Pulmonary artery endothelial cell (primary cell): ENCODE data around the gene SHROOM1. TPM values are rescaled to one million over a fixed set of nuclear protein-coding genes. Genes with fewer than 3 reads are reported as not detected.

Experiments
- DNase-seq: peaks from one replicate; pipeline ENCODE4 v3.0.0-alpha.2; 2011; ENCODE audit warnings: low read depth, low spot score
- total RNA-seq: library from RNA; depleted of rRNA; stranded (reverse); fragments of >200 nt; gene quantifications from 2 replicates; pipeline ENCODE4 v1.2.3, GENCODE V29; 2014

The SHROOM1 gene
- total RNA-seq, 1 donor from 2014 or later = 4.6 TPM

GRCh38 chr5:132777209-132778069, 53.0 kb downstream of the SHROOM1 start, which contains the start of gene SEPTIN8:
Gene SEPTIN8, minus strand, starts transcription at chr5:132777239. Its CDS starts 102 bp downstream, at chr5:132777137.
- no peak for DNase-seq

DNA sequence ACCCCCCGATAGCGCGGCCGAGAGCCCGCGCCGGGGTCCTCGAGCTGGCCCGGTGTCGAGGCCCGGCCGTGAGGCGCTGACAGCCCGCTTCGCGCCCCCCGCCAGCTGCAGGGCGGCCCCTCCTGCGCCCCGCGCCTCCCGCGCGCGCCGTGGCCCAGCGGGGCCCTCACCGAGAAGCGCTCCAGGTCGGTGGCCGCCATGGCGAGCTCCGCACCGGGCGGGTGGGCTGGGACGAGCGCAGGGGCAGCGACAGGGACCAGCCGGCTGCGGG, 53.6 kb downstream of the SHROOM1 start:
- no peak for DNase-seq

- no peak for DNase-seq
Measured at GRCh38 chr5:132776131-132776937, 54.1 kb downstream of the SHROOM1 start.

DNA sequence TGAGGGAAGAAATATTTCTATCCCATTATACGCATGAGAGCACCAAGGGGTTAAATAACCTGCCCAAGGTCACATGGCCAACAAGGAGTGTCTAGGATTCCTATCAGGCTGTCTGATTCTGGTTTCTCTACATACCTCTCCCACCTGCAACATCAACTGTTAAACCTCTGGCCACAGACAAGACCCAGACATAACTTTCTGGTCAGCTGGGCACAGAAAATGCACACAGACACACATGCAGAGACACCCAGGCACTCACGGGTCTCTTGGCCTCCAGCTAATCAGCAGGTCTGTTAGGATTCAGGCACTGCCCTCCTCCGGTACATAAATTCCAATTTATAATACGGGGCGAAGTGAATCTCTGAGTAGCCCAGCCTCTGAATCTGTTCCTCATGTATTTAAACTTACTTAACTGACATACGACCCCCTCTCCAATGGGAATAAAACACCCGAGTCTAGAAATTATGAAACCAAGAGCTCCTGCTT, 54.9 kb downstream of the SHROOM1 start:
- DNase-seq = no peak

GRCh38 chr5:132774896-132775295, 55.6 kb downstream of the SHROOM1 start:
- DNase-seq = no peak

DNA sequence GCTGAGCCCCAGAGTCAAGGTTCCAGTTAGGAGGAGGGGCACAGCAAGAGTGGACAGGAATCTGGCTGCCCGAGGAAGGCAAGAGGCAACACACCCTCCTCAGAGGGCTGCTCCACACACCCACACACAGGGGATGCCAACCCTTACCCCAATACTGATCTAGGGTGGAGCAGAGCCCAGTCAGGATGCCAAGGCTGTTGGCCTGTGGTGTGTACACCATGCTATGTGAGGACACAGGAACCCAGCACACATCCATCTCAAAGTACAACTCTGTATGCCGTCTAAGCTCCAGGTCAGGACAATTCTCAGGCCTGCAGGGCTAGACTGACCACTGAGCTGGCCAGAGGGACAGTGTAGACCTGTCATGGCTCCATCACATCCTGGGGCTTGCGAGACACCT, 56.0 kb downstream of the SHROOM1 start:
- DNase-seq = no peak

DNA sequence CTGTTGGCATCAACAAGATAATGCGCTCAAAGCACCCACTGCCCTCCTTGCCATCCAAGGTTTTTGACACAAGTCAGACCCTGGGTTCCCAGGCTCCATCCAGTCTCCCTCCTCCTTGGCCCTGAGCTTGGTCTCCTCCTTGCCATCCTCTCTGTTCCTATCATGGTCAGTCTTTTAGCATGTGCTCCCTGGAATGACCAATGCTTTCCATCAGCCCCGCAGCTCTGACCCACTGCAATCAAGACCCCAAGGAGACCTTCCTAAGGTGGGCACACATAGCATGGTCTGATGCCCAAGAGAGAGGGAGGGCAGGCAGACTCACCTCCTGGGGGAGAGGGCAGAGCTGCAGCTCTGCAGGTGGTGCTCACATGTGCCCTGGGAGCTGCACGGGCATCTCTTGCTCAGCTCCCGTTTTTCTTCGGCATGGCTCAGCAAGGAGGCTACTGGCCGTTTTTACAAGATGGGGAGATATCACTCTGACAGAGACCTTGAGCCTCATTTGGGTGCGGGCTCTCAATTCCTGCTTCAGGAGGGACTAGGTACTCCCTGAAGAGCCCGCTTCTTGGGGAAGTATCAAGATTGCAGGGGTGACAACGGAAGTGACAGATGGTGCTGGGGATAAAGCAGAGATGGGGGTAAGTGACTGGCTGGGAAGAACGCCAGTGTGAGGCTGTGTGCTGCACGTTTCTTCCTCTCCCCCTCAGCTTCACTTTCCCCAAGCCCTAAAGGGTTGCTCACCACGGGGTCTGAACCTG, 56.7 kb downstream of the SHROOM1 start:
- no peak for DNase-seq

DNA sequence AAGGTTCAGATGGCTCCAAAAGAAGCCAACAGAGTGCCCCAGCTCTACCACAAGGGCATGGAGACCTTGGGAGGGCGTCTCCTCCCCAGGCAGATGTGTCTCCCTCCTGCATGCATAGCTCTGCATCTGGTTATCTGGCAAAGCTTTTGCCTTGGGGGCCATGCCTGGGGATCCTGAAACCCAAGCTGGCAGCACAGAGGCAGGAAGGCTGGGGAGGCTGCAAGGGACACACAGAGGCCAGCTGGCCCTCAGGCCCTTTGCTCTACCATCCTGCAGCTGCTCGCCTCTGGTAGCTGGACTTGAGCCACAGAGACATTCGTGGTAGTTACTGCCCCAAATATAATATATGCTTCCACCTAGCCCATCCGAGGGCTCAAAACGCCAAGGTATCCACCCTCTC, 57.3 kb downstream of the SHROOM1 start:
- no peak for DNase-seq

DNA sequence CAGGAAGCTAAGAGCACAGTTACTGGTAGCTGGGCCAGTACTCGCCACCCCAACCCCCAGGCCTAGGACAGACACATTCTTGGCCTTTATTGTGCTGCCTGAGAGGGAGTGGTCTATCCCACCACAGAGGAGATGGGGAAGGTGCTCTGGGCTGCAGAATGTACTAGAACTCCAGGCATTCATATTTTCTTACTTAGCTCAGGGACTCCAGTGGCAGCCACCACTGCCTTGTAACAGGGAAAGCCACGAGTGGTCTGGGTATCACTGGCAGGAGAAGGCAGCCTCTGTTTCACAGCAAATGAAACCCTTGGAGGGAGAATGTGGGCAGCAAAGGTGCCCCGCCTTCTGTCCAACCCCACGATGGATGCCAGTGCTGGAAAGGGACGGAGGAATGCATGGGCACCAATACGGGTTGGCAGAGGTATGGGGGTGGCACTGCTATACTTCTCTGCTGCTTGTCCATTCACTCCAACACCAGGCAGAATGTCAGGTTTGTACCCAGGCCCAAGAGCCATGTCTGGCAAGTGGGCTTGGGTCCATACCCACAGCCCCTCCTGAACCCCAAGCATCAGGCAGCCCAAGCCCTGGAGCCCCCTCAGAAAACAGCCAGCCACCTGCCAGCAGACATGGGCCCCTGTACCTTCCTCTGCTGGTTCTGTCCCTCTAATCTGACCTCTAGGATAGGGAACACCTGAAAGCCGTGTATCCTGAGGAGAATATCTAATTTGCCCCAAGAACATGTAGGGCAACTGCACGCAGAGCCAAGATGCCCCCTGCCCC, 58.0 kb downstream of the SHROOM1 start:
- DNase-seq = no peak

Other genes starting within 250 kb of the SHROOM1 start
- gene IL13, start 172.5 kb downstream of the SHROOM1 start, total RNA-seq = not detected in 2 replicates
- gene IL4, start 156.7 kb downstream of the SHROOM1 start, total RNA-seq = not detected in 2 replicates
- 8.2 and 12.3 TPM in 2 replicates for gene KIF3A, start 93.1 kb downstream of the SHROOM1 start, total RNA-seq
- 0.04 TPM in 1 of 2 replicates, not detected in the other for gene CCNI2, start 83.2 kb downstream of the SHROOM1 start, total RNA-seq
- 55.6 and 88.8 TPM in 2 replicates for gene SEPTIN8, start 53.4 kb downstream of the SHROOM1 start, total RNA-seq
- not detected in 2 replicates for gene SOWAHA, start 17.3 kb downstream of the SHROOM1 start, total RNA-seq
- 0.13 TPM in 1 of 2 replicates, not detected in the other for gene GDF9, start 35.8 kb upstream of the SHROOM1 start, total RNA-seq
- gene UQCRQ, start 36.0 kb upstream of the SHROOM1 start, total RNA-seq = 76.3 and 96.2 TPM in 2 replicates
- 0.13 and 0.67 TPM in 2 replicates for gene LEAP2, start 43.0 kb upstream of the SHROOM1 start, total RNA-seq
- gene AFF4, start 133.0 kb upstream of the SHROOM1 start, total RNA-seq = 32.3 and 32.4 TPM in 2 replicates
- 14.7 and 21.8 TPM in 2 replicates for gene ZCCHC10, start 195.9 kb upstream of the SHROOM1 start, total RNA-seq
- gene HSPA4, start 221.4 kb upstream of the SHROOM1 start, total RNA-seq = 120 and 163 TPM in 2 replicates